Measurements from ENCODE around the gene PGA4.
"Not testable (repeated sequence)": the region's sequence is repeated elsewhere in the genome, so short reads cannot be mapped to it uniquely, and the experiment has no call there.

PGA4 gene

GRCh38 chr11:61174273-61174672, 47.9 kb upstream of the PGA4 start:
- Histone ChIP-seq H3K4me1 (ENCODE audit: insufficient read depth, low read length) (no peaks in the 10 kb centered on the region), H3K79me2 (ENCODE audit: insufficient read depth, low read length) (no peaks in the 10 kb centered on the region), H3K4me2 (ENCODE audit: insufficient read depth, low read length) (no peak overlapping the region), H3K27me3 (ENCODE audit: insufficient read depth, low read length, poor library complexity) (peaks cover 8% of the 10 kb centered on the region), H3K36me3 (ENCODE audit: insufficient read depth, low read length) (no peaks in the 10 kb centered on the region), H3K27ac (ENCODE audit: low read length) (no peak overlapping the region), H3K9me3 (ENCODE audit: insufficient read depth, low read length, severe bottlenecking) (no peaks in the 10 kb centered on the region), H2AFZ (ENCODE audit: low read depth, low read length) (no peak overlapping the region), H4K20me1 (ENCODE audit: insufficient read depth, low read length) (no peaks in the 10 kb centered on the region), H3K9ac (ENCODE audit: low read depth, low read length) (no peak overlapping the region), H3K4me3 (ENCODE audit: low read depth in 1 of 2, low read length in 2 of 2) (no peak overlapping the region)
- TF ChIP-seq EZH2 (IDR thresholded peaks at IDR 0.05; ENCODE audit: borderline replicate concordance, low read depth, low read length, severe bottlenecking) (no peak), CTCF (IDR thresholded peaks at IDR 0.05; ENCODE audit: borderline replicate concordance, extremely low read depth, low read length, poor library complexity, severe bottlenecking) (no peak)
- ATAC-seq (ENCODE audit: insufficient read depth, low read depth) = no peak
- no peak for DNase-seq

GRCh38 chr11:61174949-61175348, 47.2 kb upstream of the PGA4 start:
- H3K4me3 ChIP-seq (ENCODE audit: low read depth in 1 of 2, low read length in 2 of 2) = no peak overlapping the region
- TF ChIP-seq EZH2 (IDR thresholded peaks at IDR 0.05; ENCODE audit: borderline replicate concordance, low read depth, low read length, severe bottlenecking) (no peak), CTCF (IDR thresholded peaks at IDR 0.05; ENCODE audit: borderline replicate concordance, extremely low read depth, low read length, poor library complexity, severe bottlenecking) (no peak)
- no peaks in the 10 kb centered on the region for H3K9me3 ChIP-seq (ENCODE audit: insufficient read depth, low read length, severe bottlenecking)
- no peaks in the 10 kb centered on the region for H3K36me3 ChIP-seq (ENCODE audit: insufficient read depth, low read length)
- H3K79me2 ChIP-seq (ENCODE audit: insufficient read depth, low read length) = no peaks in the 10 kb centered on the region
- no peak overlapping the region for H2AFZ ChIP-seq (ENCODE audit: low read depth, low read length)
- no peaks in the 10 kb centered on the region for H3K4me1 ChIP-seq (ENCODE audit: insufficient read depth, low read length)
- peaks cover 8% of the 10 kb centered on the region for H3K27me3 ChIP-seq (ENCODE audit: insufficient read depth, low read length, poor library complexity)
- DNase-seq = no peak
- no peak for ATAC-seq (ENCODE audit: insufficient read depth, low read depth)
- no peak overlapping the region for H3K9ac ChIP-seq (ENCODE audit: low read depth, low read length)
- no peak overlapping the region for H3K4me2 ChIP-seq (ENCODE audit: insufficient read depth, low read length)
- no peak overlapping the region for H3K27ac ChIP-seq (ENCODE audit: low read length)
- H4K20me1 ChIP-seq (ENCODE audit: insufficient read depth, low read length) = no peaks in the 10 kb centered on the region

GRCh38 chr11:61176446-61176845, 45.7 kb upstream of the PGA4 start:
- ATAC-seq (ENCODE audit: insufficient read depth, low read depth) (no peak), DNase-seq (no peak)
- no peaks in the 10 kb centered on the region for H4K20me1 ChIP-seq (ENCODE audit: insufficient read depth, low read length)
- no peak overlapping the region for H3K9ac ChIP-seq (ENCODE audit: low read depth, low read length)
- no peak overlapping the region for H3K4me3 ChIP-seq (ENCODE audit: low read depth in 1 of 2, low read length in 2 of 2)
- H3K4me2 ChIP-seq (ENCODE audit: insufficient read depth, low read length) = no peak overlapping the region
- H3K9me3 ChIP-seq (ENCODE audit: insufficient read depth, low read length, severe bottlenecking) = no peaks in the 10 kb centered on the region
- H3K79me2 ChIP-seq (ENCODE audit: insufficient read depth, low read length) = no peaks in the 10 kb centered on the region
- peaks cover 8% of the 10 kb centered on the region for H3K27me3 ChIP-seq (ENCODE audit: insufficient read depth, low read length, poor library complexity)
- H3K4me1 ChIP-seq (ENCODE audit: insufficient read depth, low read length) = no peaks in the 10 kb centered on the region
- no peak overlapping the region for H3K27ac ChIP-seq (ENCODE audit: low read length)
- no peaks in the 10 kb centered on the region for H3K36me3 ChIP-seq (ENCODE audit: insufficient read depth, low read length)
- no peak overlapping the region for H2AFZ ChIP-seq (ENCODE audit: low read depth, low read length)
- no peak for TF ChIP-seq CTCF (IDR thresholded peaks at IDR 0.05; ENCODE audit: borderline replicate concordance, extremely low read depth, low read length, poor library complexity, severe bottlenecking)
- TF ChIP-seq EZH2 (IDR thresholded peaks at IDR 0.05; ENCODE audit: borderline replicate concordance, low read depth, low read length, severe bottlenecking) = no peak

- ATAC-seq (ENCODE audit: insufficient read depth, low read depth); H3K9ac ChIP-seq (ENCODE audit: low read depth, low read length); H3K27ac ChIP-seq (ENCODE audit: low read length); H3K36me3 ChIP-seq (ENCODE audit: insufficient read depth, low read length); H4K20me1 ChIP-seq (ENCODE audit: insufficient read depth, low read length); H3K4me2 ChIP-seq (ENCODE audit: insufficient read depth, low read length); H2AFZ ChIP-seq (ENCODE audit: low read depth, low read length); DNase-seq; H3K9me3 ChIP-seq (ENCODE audit: insufficient read depth, low read length, severe bottlenecking); H3K4me3 ChIP-seq (ENCODE audit: low read depth in 1 of 2, low read length in 2 of 2); H3K27me3 ChIP-seq (ENCODE audit: insufficient read depth, low read length, poor library complexity); H3K79me2 ChIP-seq (ENCODE audit: insufficient read depth, low read length); H3K4me1 ChIP-seq (ENCODE audit: insufficient read depth, low read length): not testable (repeated sequence)
Measured at GRCh38 chr11:61180205-61180604, 41.9 kb upstream of the PGA4 start.
